IPS-18c (cell line): ENCODE results near the gene JADE2.
"Not testable (repeated sequence)": the region's sequence is repeated elsewhere in the genome, so short reads cannot be mapped to it uniquely, and the experiment has no call there.

Experiments used
- H3K4me3 ChIP-seq: 2 replicates; pipeline ENCODE4 v1.7.0; 2013; ENCODE audit warnings: low read depth, mild to moderate bottlenecking, low read length, moderate library complexity; ENCODE audit not compliant: insufficient read depth
- H3K9me3 ChIP-seq: one replicate; pipeline ENCODE4 v1.6.1; 2013; ENCODE audit warnings: mild to moderate bottlenecking, low read length, moderate library complexity; ENCODE audit not compliant: control insufficient read depth, insufficient read depth

JADE2 gene

DNA sequence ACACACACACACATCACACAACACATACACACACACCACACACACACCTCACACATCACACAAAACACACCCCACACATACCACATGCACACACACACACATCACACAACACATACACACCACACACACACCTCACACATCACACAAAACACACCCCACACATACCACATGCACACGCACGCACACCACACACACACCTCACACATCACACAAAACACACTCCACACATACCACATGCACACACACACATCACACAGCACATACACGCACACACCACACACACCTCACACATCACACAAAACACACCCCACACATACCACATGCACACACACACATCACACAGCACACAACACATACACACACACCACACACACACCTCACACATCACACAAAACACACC is 31.1 kb downstream of the JADE2 start:
- not testable (repeated sequence) for H3K9me3 ChIP-seq, H3K4me3 ChIP-seq

DNA sequence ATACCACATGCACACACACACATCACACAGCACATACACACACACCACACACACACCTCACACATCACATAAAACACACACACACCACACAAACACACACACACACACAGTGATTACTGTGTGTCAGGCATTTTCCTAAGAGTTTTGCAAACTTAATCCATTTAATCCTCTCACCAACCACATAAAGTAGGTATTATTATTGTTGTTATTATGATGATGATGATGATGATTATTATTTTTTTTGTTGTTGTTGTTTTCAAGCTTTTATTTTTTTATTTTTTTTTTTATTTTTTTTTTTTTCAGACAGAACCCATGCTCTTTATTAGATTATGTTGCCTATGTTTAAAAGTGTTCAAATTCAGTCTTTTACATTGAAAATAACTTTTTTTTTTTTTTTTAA is 31.5 kb downstream of the JADE2 start:
- Histone ChIP-seq H3K9me3 (no peaks in the 10 kb centered on the region), H3K4me3 (no peak overlapping the region)

DNA sequence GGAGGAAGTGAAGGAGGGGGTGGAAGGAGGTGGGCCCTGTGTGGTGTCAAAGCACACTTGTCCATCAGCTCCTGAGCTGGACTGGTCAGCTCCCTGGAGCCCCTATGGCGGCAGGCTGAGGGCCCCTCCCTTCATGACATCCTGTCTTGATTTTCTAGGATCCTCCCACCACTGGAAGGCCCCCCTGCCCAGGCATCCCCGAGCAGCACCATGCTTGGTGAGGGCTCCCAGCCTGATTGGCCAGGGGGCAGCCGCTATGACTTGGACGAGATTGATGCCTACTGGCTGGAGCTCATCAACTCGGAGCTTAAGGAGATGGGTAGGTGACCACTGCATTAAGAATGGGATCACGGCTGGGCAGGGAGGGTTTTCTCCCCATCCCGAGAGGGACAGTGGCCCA is 34.2 kb downstream of the JADE2 start:
- H3K9me3 ChIP-seq = no peaks in the 10 kb centered on the region

DNA sequence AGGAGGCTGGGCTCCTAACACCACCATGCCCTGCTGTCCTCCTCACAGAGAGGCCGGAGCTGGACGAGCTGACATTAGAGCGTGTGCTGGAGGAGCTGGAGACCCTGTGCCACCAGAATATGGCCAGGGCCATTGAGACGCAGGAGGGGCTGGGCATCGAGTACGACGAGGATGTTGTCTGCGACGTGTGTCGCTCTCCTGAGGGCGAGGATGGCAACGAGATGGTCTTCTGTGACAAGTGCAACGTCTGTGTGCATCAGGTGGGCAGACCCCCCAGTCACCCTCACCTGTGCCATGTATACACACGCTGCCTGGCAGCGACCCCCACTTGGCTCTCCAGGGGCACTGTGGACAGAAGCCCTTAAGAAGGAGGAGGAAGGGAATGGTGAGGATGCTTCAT is 35.2 kb downstream of the JADE2 start:
- no peak overlapping the region for H3K4me3 ChIP-seq
- no peaks in the 10 kb centered on the region for H3K9me3 ChIP-seq

More for the DNA sequence above, 34.2 kb downstream of the JADE2 start:
- H3K4me3 ChIP-seq = no peak overlapping the region

DNA sequence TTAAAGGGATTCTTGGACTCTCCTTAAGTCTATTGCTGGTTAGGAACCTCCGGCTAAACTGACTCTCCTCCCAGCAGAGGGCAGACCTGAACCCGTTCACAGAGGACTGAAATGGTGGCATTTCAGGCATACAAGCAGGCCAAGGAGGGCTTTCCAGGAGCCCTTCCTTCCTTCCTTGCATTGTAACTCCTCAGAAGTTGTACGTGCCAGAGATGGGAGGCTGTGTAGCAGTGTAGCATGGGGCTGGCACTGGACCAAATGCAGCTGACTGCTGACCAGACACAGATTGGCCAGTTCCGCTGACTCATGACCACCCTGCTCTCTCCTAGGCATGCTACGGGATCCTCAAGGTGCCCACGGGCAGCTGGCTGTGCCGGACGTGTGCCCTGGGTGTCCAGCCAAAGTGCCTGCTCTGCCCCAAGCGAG is 36.4 kb downstream of the JADE2 start:
- Histone ChIP-seq H3K9me3 (no peaks in the 10 kb centered on the region), H3K4me3 (no peak overlapping the region)

DNA sequence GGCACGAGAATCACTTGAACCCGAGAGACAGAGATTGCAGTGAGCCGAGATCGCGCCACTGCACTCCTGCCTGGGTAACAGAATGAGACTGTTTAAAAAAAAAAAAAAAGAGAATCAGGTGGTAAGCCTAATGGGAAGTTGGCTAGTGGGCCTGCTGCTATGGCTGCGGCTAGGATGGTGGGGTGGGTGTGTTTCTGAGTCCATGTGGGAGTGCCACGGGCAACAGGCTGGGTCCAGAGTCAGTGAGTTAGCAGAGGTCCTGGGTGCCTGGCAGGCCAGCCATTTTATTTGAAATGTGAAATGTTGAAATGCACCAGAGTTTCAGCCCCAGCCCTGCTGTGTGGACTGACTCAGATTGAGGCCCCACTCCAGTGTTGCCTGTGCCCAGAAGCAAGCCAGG is 37.8 kb downstream of the JADE2 start:
- Histone ChIP-seq H3K4me3 (no peak overlapping the region), H3K9me3 (no peaks in the 10 kb centered on the region)

DNA sequence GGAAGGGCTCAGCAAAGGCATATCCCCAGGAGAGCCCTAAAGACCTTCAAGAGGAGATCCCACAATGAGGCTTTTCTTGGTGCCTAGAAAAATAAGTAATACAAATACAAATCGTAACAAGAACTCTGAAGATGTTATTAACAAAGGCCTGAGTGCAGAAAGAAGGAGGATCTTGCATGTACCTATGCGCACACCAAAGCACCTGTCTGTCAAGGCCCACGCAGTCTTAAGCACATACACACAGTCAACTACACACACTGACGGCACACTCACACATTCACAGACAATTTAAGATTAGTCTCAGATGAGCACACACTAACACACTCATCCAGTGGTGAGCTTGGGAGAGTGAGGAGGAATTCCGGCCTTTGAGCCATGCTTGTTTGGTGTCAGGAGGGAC is 38.5 kb downstream of the JADE2 start:
- no peaks in the 10 kb centered on the region for H3K9me3 ChIP-seq

DNA sequence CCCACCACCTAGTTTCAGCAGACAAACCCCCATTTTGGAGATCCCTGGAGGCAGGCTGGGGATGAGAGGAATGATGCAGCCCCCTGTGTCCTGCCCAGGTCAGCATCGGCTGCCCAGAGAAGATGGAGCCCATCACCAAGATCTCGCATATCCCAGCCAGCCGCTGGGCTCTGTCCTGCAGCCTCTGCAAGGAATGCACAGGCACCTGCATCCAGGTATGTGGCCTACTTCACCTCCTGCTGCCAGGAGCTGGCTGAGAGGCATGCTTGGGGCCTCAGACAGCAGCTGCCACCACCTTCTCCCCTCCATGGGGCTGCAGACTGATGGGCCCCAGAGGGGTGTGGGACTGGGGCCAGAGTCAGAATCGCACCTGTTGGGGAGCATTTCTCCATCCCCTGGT is 38.9 kb downstream of the JADE2 start:
- H3K9me3 ChIP-seq = no peaks in the 10 kb centered on the region
- no peak overlapping the region for H3K4me3 ChIP-seq

More for the DNA sequence above, 38.5 kb downstream of the JADE2 start:
- H3K4me3 ChIP-seq = no peak overlapping the region

DNA sequence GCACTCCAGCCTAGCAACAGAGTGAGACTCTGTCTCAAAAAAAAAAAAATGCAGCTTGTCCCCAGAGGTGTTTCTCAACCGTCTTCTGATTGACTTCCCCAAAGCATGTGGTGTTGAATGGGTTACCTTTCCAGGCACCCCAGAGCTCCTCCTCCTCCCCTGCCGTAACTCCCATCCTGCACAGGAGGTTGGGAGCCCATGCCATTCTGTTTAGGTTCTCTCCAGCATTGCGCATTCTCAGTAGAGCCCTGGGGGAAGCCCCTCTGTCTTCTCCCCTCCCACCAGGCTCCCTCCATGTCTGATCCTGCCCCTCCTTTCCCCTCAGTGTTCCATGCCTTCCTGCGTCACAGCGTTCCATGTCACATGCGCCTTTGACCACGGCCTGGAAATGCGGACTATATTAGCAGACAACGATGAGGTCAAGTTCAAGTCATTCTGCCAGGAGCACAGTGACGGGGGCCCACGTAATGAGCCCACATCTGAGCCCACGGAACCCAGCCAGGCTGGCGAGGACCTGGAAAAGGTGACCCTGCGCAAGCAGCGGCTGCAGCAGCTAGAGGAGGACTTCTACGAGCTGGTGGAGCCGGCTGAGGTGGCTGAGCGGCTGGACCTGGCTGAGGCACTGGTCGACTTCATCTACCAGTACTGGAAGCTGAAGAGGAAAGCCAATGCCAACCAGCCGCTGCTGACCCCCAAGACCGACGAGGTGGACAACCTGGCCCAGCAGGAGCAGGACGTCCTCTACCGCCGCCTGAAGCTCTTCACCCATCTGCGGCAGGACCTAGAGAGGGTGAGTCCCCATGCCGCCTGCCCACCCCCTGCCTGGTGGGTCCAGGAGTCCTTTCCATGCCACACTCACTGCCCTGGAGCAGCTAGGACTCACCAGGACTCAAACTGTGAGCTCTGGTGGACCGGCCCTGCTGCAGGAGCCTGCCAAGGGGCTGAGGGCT is 40.6 kb downstream of the JADE2 start:
- Histone ChIP-seq H3K9me3 (no peaks in the 10 kb centered on the region), H3K4me3 (no peak overlapping the region)

DNA sequence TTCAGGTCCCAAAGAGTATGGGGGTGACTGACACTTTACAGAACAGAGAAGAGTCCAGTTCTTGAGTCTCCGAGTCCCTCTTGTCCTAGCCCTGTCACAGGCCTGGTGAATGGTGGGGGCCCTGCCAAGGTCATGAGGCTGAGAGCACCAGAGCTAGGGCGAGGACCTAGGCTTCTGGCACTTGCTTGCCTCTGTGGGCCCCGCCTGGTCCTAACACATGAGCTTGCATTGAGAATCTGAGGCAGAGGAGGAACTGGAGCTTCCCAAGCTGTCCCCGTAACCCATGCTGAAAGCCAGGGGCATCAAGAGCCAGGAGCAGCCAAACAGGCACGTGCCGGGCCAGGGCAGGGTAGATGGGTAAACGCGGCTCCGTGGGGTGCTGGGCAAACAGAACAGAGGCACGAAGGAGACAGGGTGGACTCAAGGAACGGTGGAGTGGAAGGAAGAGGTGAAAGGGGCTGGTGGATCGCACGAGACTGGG is 41.3 kb downstream of the JADE2 start:
- Histone ChIP-seq H3K4me3 (no peak overlapping the region), H3K9me3 (no peaks in the 10 kb centered on the region)

DNA sequence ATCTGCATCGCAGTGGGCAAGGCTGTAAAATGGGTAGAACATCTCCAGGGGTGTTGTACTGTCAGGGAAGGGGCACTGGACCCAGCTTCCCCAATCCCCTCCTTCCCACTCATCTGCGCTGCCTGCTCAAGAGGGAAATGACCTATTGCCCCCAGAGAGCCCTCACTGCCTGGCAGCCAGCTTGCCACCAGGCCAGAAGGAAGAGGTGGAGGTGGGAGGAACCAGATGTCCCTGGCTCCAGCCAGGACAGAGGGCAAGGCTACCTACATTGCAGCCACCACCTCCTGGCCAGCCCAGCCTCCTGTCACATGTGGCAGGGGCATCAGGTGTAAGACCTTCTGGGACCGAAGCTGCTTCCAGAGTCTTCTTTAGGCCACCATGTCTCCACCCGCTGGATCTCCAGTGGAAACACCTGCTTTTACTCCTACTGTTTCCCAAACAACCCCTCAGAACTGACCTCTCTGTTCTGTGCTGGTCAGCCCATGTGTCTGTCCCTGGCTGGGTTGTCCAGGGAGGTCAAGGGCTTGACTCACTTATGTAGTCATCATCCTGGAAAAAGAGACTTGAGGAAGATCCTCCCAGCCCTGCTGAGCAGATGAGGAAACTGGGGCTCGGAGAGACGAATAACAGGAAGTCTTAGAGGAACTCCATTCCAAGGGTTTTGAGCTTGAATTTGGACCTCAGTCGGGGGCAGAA is 42.3 kb downstream of the JADE2 start:
- Histone ChIP-seq H3K4me3 (no peak overlapping the region), H3K9me3 (no peaks in the 10 kb centered on the region)

DNA sequence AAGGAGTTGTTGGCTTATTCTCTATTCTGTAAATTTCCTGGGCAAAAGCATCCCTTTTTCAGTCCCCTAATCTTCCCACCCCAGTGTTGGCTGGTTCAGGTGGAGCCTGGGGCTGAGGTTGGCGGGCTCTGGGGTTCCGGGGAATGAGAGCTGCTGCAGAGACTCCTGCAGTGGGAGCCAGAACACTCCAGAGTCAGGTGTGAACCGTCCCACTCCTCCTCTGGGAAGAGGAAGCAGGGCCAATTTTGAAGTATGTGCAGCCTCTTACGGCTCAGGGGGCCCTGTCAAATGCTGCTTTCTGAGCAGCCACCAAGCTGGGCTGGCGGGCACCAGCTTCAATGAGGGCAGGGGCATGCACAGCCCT is 42.8 kb downstream of the JADE2 start:
- Histone ChIP-seq H3K4me3 (no peak overlapping the region), H3K9me3 (no peaks in the 10 kb centered on the region)

DNA sequence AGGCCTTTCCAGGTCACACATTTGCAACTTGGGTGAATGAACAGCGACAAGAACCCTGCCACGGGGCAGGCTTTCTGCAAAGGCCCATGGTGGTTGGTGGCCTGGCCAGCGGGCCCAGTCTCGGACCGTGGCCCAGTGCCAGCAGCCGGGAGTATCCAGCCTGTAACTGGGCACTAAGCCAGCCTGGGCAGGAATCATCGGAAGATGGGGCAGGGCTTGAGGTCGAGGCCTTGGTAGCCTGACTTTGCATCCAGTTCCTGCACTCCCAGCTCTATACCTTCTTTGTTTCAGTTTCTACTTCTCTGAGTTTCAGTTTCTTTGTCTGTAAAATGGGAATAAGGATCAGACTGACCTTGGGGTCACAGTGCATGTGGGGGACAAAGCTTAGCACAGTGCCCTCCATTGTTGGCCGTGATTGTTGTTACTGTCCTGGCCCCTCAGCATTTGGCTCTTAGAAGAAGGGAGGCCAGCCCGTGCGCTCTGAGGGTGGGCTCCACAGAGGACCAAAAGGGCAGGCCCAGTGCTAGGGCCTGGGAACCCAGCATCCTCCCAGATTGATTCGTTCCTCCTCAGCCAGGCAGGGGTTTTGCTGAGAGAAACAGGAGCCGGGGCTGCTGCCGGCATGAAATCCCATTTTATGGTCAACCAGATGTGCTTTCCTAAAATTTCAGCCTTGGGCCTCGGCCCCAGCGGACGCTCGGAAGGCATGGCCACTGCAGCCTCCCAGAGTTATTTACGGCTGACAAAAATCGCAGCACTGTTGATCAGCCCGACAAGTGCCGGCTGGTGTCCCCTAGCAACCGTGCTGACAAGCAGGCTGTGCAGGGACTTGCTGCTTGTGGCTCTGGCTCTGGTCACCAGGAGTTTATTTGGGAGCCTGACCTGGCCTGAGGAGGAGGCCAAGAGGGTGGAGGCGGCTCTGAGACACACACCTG is 43.6 kb downstream of the JADE2 start:
- H3K9me3 ChIP-seq = no peaks in the 10 kb centered on the region
- no peak overlapping the region for H3K4me3 ChIP-seq

DNA sequence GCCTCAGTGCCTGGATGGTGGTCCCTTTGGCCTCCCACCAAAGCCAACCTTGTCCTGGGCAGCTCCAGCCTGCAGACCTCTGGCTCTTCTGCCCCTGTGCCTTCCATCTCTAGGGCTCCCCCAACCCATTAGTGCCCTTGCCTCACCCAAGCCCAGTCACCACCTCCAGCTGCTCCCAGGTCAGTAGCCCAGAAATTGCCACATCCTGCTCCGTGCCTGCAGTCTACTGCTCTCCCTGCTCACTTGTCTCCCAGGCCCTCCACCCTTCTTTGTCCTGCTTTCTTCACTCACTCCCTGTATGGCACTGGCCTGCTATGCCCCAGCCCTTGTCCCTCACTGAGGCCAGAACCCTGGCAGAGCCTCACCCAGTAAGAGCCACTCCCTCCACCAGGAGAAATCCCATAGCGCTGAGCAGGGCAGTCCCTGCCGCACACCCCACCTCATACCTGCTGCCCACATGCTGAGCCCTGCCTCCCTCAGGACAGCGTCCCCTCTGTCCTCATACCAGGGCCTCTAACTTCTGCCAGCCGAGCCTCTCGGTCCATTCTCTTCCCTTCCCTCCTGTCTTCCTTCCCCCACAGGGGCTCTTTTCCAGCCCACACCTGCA is 44.4 kb downstream of the JADE2 start:
- peaks cover 2% of the 10 kb centered on the region for H3K9me3 ChIP-seq
- H3K4me3 ChIP-seq = no peak overlapping the region

DNA sequence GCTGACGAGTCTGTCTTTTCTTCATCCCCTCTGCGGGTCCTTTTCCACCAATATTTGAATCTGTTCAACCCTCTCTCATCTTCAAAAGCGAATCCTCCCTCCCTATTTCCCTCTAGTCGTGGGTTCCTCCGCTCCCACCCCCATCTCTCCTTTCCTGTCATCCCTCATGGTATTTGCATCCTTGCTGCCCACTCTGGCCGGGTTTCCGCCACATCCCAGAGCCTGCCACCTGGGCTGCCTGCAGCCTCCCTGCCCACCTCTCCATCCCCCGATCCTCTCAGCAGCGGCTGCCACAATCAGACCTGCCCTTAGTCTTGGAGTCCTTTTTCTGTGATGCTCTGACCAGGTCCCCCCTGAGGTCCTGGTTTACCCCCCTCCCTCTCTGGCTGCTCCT is 44.9 kb downstream of the JADE2 start:
- Histone ChIP-seq H3K4me3 (no peak overlapping the region), H3K9me3 (peaks cover 2% of the 10 kb centered on the region)

DNA sequence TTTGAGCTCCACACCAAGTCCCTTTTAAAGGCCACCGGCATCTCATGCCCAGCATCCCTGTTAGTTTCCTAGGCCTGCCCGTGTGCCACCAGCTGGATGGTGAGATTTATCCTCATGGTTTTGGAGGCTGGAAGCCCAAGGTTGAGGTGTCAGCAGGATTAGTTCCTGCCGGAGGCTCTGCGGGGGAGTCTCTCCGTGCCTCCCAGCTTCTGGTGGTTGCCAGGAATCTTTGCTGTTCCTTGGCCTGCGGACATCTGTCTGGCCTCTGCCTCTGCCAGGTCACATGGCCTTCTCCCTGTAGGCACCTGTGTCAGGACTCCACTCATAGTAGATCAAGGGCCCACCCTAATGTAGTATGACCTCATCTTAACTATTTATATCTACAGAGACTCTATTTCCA is 45.4 kb downstream of the JADE2 start:
- H3K9me3 ChIP-seq = peaks cover 2% of the 10 kb centered on the region

More for the DNA sequence above, 45.4 kb downstream of the JADE2 start:
- H3K4me3 ChIP-seq = no peak overlapping the region
